Natural killer cell treated with Interleukin-12 subunit alpha and Interleukin-12 subunit beta and Interleukin-15 and Interleukin-18, amount 100 ng/mL, for 72 hours (primary cell): Measurements from ENCODE around the gene ARMC10. TPM values are rescaled to one million over a fixed set of nuclear protein-coding genes. Genes with fewer than 3 reads are reported as not detected.

Source experiments
- ATAC-seq, 2 donors: fragments of 150-1000 bp; cut with Tn5 transposase in 1 of 2; sonication (Bioruptor Pico), chemical (Tn5 transposase) in 1 of 2; 2 replicates each; pipeline ENCODE4 v1.10.0; 2021
- DNase-seq: peaks from one replicate; pipeline ENCODE4 v3.0.0; 2022; ENCODE audit warnings: low spot score
- H3K27ac Mint-ChIP-seq, 2 donors: 1 replicate in 1 of 2; 2 replicates in 1 of 2; pipeline ENCODE4 v1.8.0; 2022; ENCODE audit warnings: mixed read lengths in 2 of 2, mild to moderate bottlenecking in 1 of 2, moderate library complexity in 1 of 2
- H3K27me3 Mint-ChIP-seq, 2 donors: 1 replicate in 1 of 2; 2 replicates in 1 of 2; pipeline ENCODE4 v1.8.0; 2022; ENCODE audit warnings: mixed read lengths in 2 of 2
- H3K36me3 Mint-ChIP-seq: one replicate; pipeline ENCODE4 v1.8.0; 2022; ENCODE audit warnings: mixed read lengths
- H3K4me1 Mint-ChIP-seq, 2 donors: 1 replicate in 1 of 2; 2 replicates in 1 of 2; pipeline ENCODE4 v1.8.0; 2022; ENCODE audit warnings: low read depth in 2 of 2, mixed read lengths in 2 of 2, mild to moderate bottlenecking in 1 of 2
- H3K4me3 Mint-ChIP-seq: one replicate; pipeline ENCODE4 v1.8.0; 2022; ENCODE audit warnings: mixed read lengths
- H3K9me3 Mint-ChIP-seq: 2 replicates; pipeline ENCODE4 v1.8.0; 2022; ENCODE audit warnings: mixed read lengths
- total RNA-seq, 2 donors: library from RNA; stranded (reverse); gene quantifications; one replicate each; pipeline ENCODE4 v1.2.3, GENCODE V29; 2022

Gene ARMC10
- total RNA-seq, 2 donors from 2014 or later: 24.7 to 31.2 TPM

- DNase-seq (no peak), ATAC-seq (no peak)
- Mint-ChIP-seq H3K27me3 (no peaks in the 10 kb centered on the region), H3K9me3 (no peaks in the 10 kb centered on the region), H3K36me3 (no peaks in the 10 kb centered on the region), H3K4me1 (no peaks in the 10 kb centered on the region), H3K4me3 (no peak overlapping the region), H3K27ac (no peak overlapping the region)
Measured at GRCh38 chr7:103121641-103122040, 46.7 kb downstream of the ARMC10 start.

GRCh38 chr7:103123529-103123928 lies 48.6 kb downstream of the ARMC10 start:
- no peaks in the 10 kb centered on the region for H3K4me1 Mint-ChIP-seq
- peaks cover 5% of the 10 kb centered on the region for H3K36me3 Mint-ChIP-seq
- H3K4me3 Mint-ChIP-seq: no peak overlapping the region
- no peaks in the 10 kb centered on the region for H3K9me3 Mint-ChIP-seq
- no peaks in the 10 kb centered on the region for H3K27me3 Mint-ChIP-seq
- no peak for DNase-seq
- no peak overlapping the region for H3K27ac Mint-ChIP-seq
- ATAC-seq: no peak

- ATAC-seq (no peak), DNase-seq (no peak)
- Mint-ChIP-seq H3K27ac (no peak overlapping the region), H3K27me3 (no peaks in the 10 kb centered on the region), H3K4me1 (no peaks in the 10 kb centered on the region), H3K36me3 (peaks cover 5% of the 10 kb centered on the region), H3K9me3 (no peaks in the 10 kb centered on the region), H3K4me3 (no peak overlapping the region)
Measured at GRCh38 chr7:103124429-103124979, 49.6 kb downstream of the ARMC10 start.

GRCh38 chr7:103127006-103127405 lies 52.1 kb downstream of the ARMC10 start:
- ATAC-seq (no peak), DNase-seq (no peak)
- no peaks in the 10 kb centered on the region for H3K27me3 Mint-ChIP-seq
- no peaks in the 10 kb centered on the region for H3K9me3 Mint-ChIP-seq
- H3K36me3 Mint-ChIP-seq: peaks cover 5% of the 10 kb centered on the region
- no peak overlapping the region for H3K27ac Mint-ChIP-seq
- H3K4me1 Mint-ChIP-seq: peaks cover 6 to 7% of the 10 kb centered on the region in 2 donors
- no peak overlapping the region for H3K4me3 Mint-ChIP-seq

- peaks cover 5% of the 10 kb centered on the region for H3K36me3 Mint-ChIP-seq
- DNase-seq: no peak
Measured at GRCh38 chr7:103129702-103130549, 55.0 kb downstream of the ARMC10 start.

GRCh38 chr7:103130901-103131624 lies 56.1 kb downstream of the ARMC10 start:
- H3K36me3 Mint-ChIP-seq: peaks cover 5% of the 10 kb centered on the region
- ATAC-seq (no peak), DNase-seq (no peak)
- H3K4me1 Mint-ChIP-seq: peaks cover 13 to 17% of the 10 kb centered on the region in 2 donors
- no peak overlapping the region for H3K4me3 Mint-ChIP-seq
- no peaks in the 10 kb centered on the region for H3K27me3 Mint-ChIP-seq
- no peak overlapping the region for H3K27ac Mint-ChIP-seq
- no peaks in the 10 kb centered on the region for H3K9me3 Mint-ChIP-seq

More at GRCh38 chr7:103129702-103130549, 55.0 kb downstream of the ARMC10 start:
- no peaks in the 10 kb centered on the region for H3K9me3 Mint-ChIP-seq
- H3K4me1 Mint-ChIP-seq: peaks cover 9 to 17% of the 10 kb centered on the region in 2 donors
- ATAC-seq: no peak
- peak overlapping the region in 1 of 2 donors; percentile 60 for H3K27ac Mint-ChIP-seq
- H3K4me3 Mint-ChIP-seq: no peak overlapping the region
- H3K27me3 Mint-ChIP-seq: no peaks in the 10 kb centered on the region

- H3K27ac Mint-ChIP-seq: no peak overlapping the region
- no peaks in the 10 kb centered on the region for H3K27me3 Mint-ChIP-seq
- peaks cover 13 to 17% of the 10 kb centered on the region in 2 donors for H3K4me1 Mint-ChIP-seq
- ATAC-seq (no peak), DNase-seq (no peak)
- no peak overlapping the region for H3K4me3 Mint-ChIP-seq
- H3K9me3 Mint-ChIP-seq: no peaks in the 10 kb centered on the region
- H3K36me3 Mint-ChIP-seq: peaks cover 4% of the 10 kb centered on the region
Measured at GRCh38 chr7:103132995-103133688, 58.2 kb downstream of the ARMC10 start.

GRCh38 chr7:103134836-103135554 lies 60.1 kb downstream of the ARMC10 start:
- no peaks in the 10 kb centered on the region for H3K36me3 Mint-ChIP-seq
- no peaks in the 10 kb centered on the region for H3K27me3 Mint-ChIP-seq
- DNase-seq (no peak), ATAC-seq (no peak)
- no peak overlapping the region for H3K4me3 Mint-ChIP-seq
- no peaks in the 10 kb centered on the region for H3K9me3 Mint-ChIP-seq
- H3K4me1 Mint-ChIP-seq: peaks cover 9 to 14% of the 10 kb centered on the region in 2 donors
- H3K27ac Mint-ChIP-seq: no peak overlapping the region

- DNase-seq (no peak), ATAC-seq (no peak)
- H3K4me3 Mint-ChIP-seq: no peak overlapping the region
- no peak overlapping the region for H3K27ac Mint-ChIP-seq
- no peaks in the 10 kb centered on the region for H3K36me3 Mint-ChIP-seq
- no peaks in the 10 kb centered on the region for H3K27me3 Mint-ChIP-seq
- no peaks in the 10 kb centered on the region for H3K9me3 Mint-ChIP-seq
- H3K4me1 Mint-ChIP-seq: peaks cover 0 to 10% of the 10 kb centered on the region in 2 donors
Measured at GRCh38 chr7:103140061-103140460, 65.1 kb downstream of the ARMC10 start.

- DNase-seq: no peak
- Mint-ChIP-seq H3K9me3 (no peaks in the 10 kb centered on the region), H3K27ac (no peak overlapping the region), H3K27me3 (no peaks in the 10 kb centered on the region), H3K4me1 (peaks cover 0 to 6% of the 10 kb centered on the region in 2 donors), H3K4me3 (no peak overlapping the region), H3K36me3 (no peaks in the 10 kb centered on the region)
- ATAC-seq: no peak
Measured at GRCh38 chr7:103140685-103141084, 65.7 kb downstream of the ARMC10 start.

- Mint-ChIP-seq H3K4me3 (no peak overlapping the region), H3K4me1 (peaks cover under 1 to 8% of the 10 kb centered on the region in 2 donors), H3K9me3 (no peaks in the 10 kb centered on the region), H3K27ac (no peak overlapping the region), H3K27me3 (no peaks in the 10 kb centered on the region), H3K36me3 (no peaks in the 10 kb centered on the region)
- DNase-seq (no peak), ATAC-seq (no peak)
Measured at GRCh38 chr7:103141753-103142404, 66.9 kb downstream of the ARMC10 start.

- no peak overlapping the region for H3K27ac Mint-ChIP-seq
- H3K4me3 Mint-ChIP-seq: no peak overlapping the region
Measured at GRCh38 chr7:103142494-103142893, 67.6 kb downstream of the ARMC10 start.

GRCh38 chr7:103143868-103144267 lies 68.9 kb downstream of the ARMC10 start:
- H3K4me3 Mint-ChIP-seq: no peak overlapping the region
- peaks cover 17 to 18% of the 10 kb centered on the region in 2 donors for H3K4me1 Mint-ChIP-seq

More at GRCh38 chr7:103142494-103142893, 67.6 kb downstream of the ARMC10 start:
- DNase-seq (no peak), ATAC-seq (no peak)
- Mint-ChIP-seq H3K36me3 (no peaks in the 10 kb centered on the region), H3K9me3 (no peaks in the 10 kb centered on the region), H3K4me1 (peaks cover 6 to 8% of the 10 kb centered on the region in 2 donors), H3K27me3 (no peaks in the 10 kb centered on the region)

More at GRCh38 chr7:103143868-103144267, 68.9 kb downstream of the ARMC10 start:
- Mint-ChIP-seq H3K36me3 (peaks cover 3% of the 10 kb centered on the region), H3K27ac (no peak overlapping the region), H3K9me3 (no peaks in the 10 kb centered on the region), H3K27me3 (no peaks in the 10 kb centered on the region)
- ATAC-seq (no peak), DNase-seq (no peak)
